SH-SY5Y (cell line): ENCODE measurements around the gene TTC28.

Source experiments
- GATA2 ChIP-seq: IDR thresholded peaks from 2 replicates; pipeline ENCODE4 v1.6.1; 2011; ENCODE audit warnings: mild to moderate bottlenecking, low read depth, low read length
- GATA3 ChIP-seq: IDR thresholded peaks from 2 replicates; pipeline ENCODE4 v1.6.1; 2011; ENCODE audit warnings: low read depth, mild to moderate bottlenecking, low read length, moderate library complexity

DNA sequence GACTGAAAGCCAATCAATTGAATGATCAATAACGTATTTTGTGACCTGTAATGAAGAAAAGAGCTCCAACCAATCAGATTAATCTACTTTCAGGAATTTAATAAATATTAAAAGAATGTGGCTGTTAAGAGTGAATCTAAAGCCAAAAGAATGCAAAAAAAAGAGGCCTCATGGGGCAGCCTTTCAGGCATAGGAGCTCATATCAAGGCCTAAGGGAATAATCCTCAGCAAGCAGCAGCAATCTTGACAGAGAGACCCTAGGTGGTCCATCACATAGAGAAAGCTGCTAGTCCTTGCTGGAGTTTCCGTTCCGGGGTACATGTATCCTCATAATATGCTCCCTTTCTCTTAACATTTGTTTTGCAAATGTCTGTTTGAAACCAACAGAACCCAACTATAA is 447.4 kb downstream of the TTC28 start:
- TF ChIP-seq GATA3, result no peak
- no peak for TF ChIP-seq GATA2
